CD14-positive monocyte (primary cell): ENCODE measurements around the gene MAD1L1. TPM values are rescaled to one million over a fixed set of nuclear protein-coding genes. Genes with fewer than 3 reads are reported as not detected.
A peak's percentile ranks its signal among the peaks of the same experiment; 100 is the strongest.

Source experiments
- DNase-seq, 3 donors: peaks; one replicate each; pipeline ENCODE4 v3.0.0-alpha.2; 2011 to 2022
- H2AFZ ChIP-seq: 2 replicates; pipeline ENCODE4 v1.6.0; 2012; ENCODE audit warnings: mild to moderate bottlenecking, low read depth, low read length, inconsistent platforms; ENCODE audit not compliant: insufficient read depth, poor library complexity, severe bottlenecking
- H3K27ac ChIP-seq, 2 donors: 1 replicate in 1 of 2; 2 replicates in 1 of 2; pipeline ENCODE4 v1.5.1; 2012 to 2013; ENCODE audit warnings: low read length in 2 of 2, control low read depth in 1 of 2, inconsistent platforms in 1 of 2, low read depth in 1 of 2, mild to moderate bottlenecking in 1 of 2
- H3K27me3 ChIP-seq, 2 donors: one replicate each; pipeline versions ENCODE4 v1.6.0 to v1.6.1; 2011 to 2013; ENCODE audit warnings: low read length in 2 of 2; ENCODE audit not compliant: control insufficient read depth in 2 of 2, insufficient read depth in 2 of 2
- H3K36me3 ChIP-seq, 2 donors: replicated peaks in 1 of 2; 1 replicate in 1 of 2; 2 replicates in 1 of 2; pipeline versions ENCODE4 v1.5.1 to v1.6.1; 2012 to 2013; ENCODE audit warnings: low read length in 2 of 2, control low read depth in 1 of 2, inconsistent platforms in 1 of 2, mild to moderate bottlenecking in 1 of 2; ENCODE audit not compliant: insufficient read depth in 2 of 2, control insufficient read depth in 1 of 2
- H3K4me1 ChIP-seq, 2 donors: 1 replicate in 1 of 2; 2 replicates in 1 of 2; pipeline versions ENCODE4 v1.5.1 to v1.6.1; 2012 to 2013; ENCODE audit warnings: low read length in 2 of 2, control low read depth in 1 of 2, inconsistent platforms in 1 of 2, mild to moderate bottlenecking in 1 of 2, moderate library complexity in 1 of 2; ENCODE audit not compliant: insufficient read depth in 2 of 2, control insufficient read depth in 1 of 2
- H3K4me2 ChIP-seq: replicated peaks from 2 replicates; pipeline ENCODE3; 2012; ENCODE audit warnings: low read length, moderate library complexity, mild to moderate bottlenecking; ENCODE audit not compliant: poor library complexity, severe bottlenecking; ENCODE audit errors: extremely low read depth
- H3K4me3 ChIP-seq, 3 experiments: fragments of 200-600 bp in 1 of 3; sonication (generic) in 1 of 3; replicated peaks in 1 of 3; 1 replicate in 2 of 3; 2 replicates in 1 of 3; pipeline ENCODE4 v1.5.1; 2011 to 2013; ENCODE audit warnings: low read length in 3 of 3, mild to moderate bottlenecking in 3 of 3, control low read depth in 2 of 3, low read depth in 2 of 3, inconsistent platforms in 1 of 3, moderate library complexity in 1 of 3
- H3K79me2 ChIP-seq: 2 replicates; pipeline ENCODE4 v1.6.0; 2012; ENCODE audit warnings: mild to moderate bottlenecking, control low read depth, inconsistent platforms, low read length, moderate library complexity; ENCODE audit not compliant: insufficient read depth
- H3K9ac ChIP-seq: 2 replicates; pipeline ENCODE4 v1.6.0; 2017; ENCODE audit warnings: low read length, mild to moderate bottlenecking; ENCODE audit not compliant: insufficient read depth, poor library complexity, severe bottlenecking
- H3K9me3 ChIP-seq, 2 donors: replicated peaks in 1 of 2; 1 replicate in 1 of 2; 2 replicates in 1 of 2; pipeline versions ENCODE4 v1.5.1 to v1.6.1; 2012 to 2013; ENCODE audit warnings: low read length in 2 of 2, control low read depth in 1 of 2; ENCODE audit not compliant: control insufficient read depth in 1 of 2, insufficient read depth in 1 of 2
- H4K20me1 ChIP-seq: 2 replicates; pipeline ENCODE4 v1.6.0; 2012; ENCODE audit warnings: mild to moderate bottlenecking, low read length, control low read depth, moderate library complexity; ENCODE audit not compliant: insufficient read depth
- H3K27ac Mint-ChIP-seq, 7 donors: one replicate each; pipeline ENCODE4 v1.8.0; 2020; ENCODE audit warnings: mild to moderate bottlenecking in 7 of 7, mixed read lengths in 7 of 7, moderate library complexity in 6 of 7, inconsistent platforms in 2 of 7
- H3K27me3 Mint-ChIP-seq, 3 donors: one replicate each; pipeline ENCODE4 v1.8.0; 2021 to 2022; ENCODE audit warnings: low read depth in 3 of 3, mild to moderate bottlenecking in 3 of 3, mixed read lengths in 3 of 3, moderate library complexity in 3 of 3, inconsistent platforms in 1 of 3
- H3K36me3 Mint-ChIP-seq, 2 donors: one replicate each; pipeline ENCODE4 v1.8.0; 2020; ENCODE audit warnings: mixed read lengths in 2 of 2, inconsistent platforms in 1 of 2, mild to moderate bottlenecking in 1 of 2
- H3K4me1 Mint-ChIP-seq: one replicate; pipeline ENCODE4 v1.8.0; 2020; ENCODE audit warnings: mild to moderate bottlenecking, mixed read lengths
- H3K4me3 Mint-ChIP-seq, 2 donors: one replicate each; pipeline ENCODE4 v1.8.0; 2020; ENCODE audit warnings: mild to moderate bottlenecking in 2 of 2, mixed read lengths in 2 of 2, moderate library complexity in 1 of 2
- H3K9me3 Mint-ChIP-seq, 7 donors: one replicate each; pipeline ENCODE4 v1.8.0; 2020 to 2022; ENCODE audit warnings: mixed read lengths in 7 of 7, mild to moderate bottlenecking in 6 of 7, moderate library complexity in 6 of 7, inconsistent platforms in 2 of 7
- WGBS: methylation state at CpG from one replicate; pipeline ENCODE4 v1.1.5; 2013; ENCODE audit warnings: missing lambda C conversion rate; ENCODE audit not compliant: insufficient coverage; 5-methylcytosine and 5-hydroxymethylcytosine counted together
- intact Hi-C, 2 donors: fragments of 100-400 bp; cut with micrococcal nuclease; formaldehyde crosslinking; loops; one replicate each; pipeline versions ENCODE4 v1.15.0 to v1.15.1; 2023
- polyA plus RNA-seq, 3 donors: library from polyadenylated mRNA; depleted of rRNA in 1 of 3; unstranded in 2 of 3; stranded (reverse) in 1 of 3; fragments of 300-500 nt in 2 of 3; fragments of >200 nt in 1 of 3; fragmentation: Illumina TruSeq in 2 of 3; gene quantifications; 1 replicate in 2 of 3; 2 replicates in 1 of 3; pipeline ENCODE4 v1.2.3, GENCODE V29; 2012 to 2021
- TF ChIP-seq, protein P1 (sequence below): fragments of 200-600 bp; IDR thresholded peaks from one replicate; pipeline ENCODE4 v1.8.0; 2022; ENCODE audit warnings: antibody characterized with exemption, mild to moderate bottlenecking

MAD1L1 gene
- polyA plus RNA-seq, 3 donors, result 22.0 to 39.4 (median 33.2) TPM

DNA sequence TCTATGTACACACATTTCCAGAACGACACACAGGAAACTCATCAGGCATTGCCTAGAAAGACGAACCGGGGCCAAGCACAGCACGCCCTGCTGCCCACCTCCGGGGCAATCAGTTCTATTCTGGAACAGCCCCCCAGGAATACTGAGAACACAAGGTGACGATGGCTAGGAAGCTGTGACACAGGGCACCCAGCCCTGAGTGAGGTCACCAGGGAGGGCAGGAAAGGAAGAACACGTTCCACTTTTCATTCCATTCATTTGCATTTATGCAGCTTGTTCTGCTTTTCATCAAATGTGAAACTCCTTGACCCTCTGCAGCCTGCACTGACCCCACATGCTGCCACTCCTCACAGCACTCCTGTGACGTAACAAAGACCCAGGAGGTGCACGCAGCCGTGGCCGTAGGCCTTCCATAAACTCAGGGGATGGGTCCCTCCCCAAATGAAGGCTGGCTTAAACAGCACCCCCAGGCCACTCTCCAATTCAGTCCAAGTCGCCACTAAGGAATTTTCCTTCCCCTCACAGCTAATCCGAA, 28.9 kb downstream of the MAD1L1 start:
- intact Hi-C loops, result no loop called here
- DNase-seq, result peak; percentile 5 to 34 (median 9)

DNA sequence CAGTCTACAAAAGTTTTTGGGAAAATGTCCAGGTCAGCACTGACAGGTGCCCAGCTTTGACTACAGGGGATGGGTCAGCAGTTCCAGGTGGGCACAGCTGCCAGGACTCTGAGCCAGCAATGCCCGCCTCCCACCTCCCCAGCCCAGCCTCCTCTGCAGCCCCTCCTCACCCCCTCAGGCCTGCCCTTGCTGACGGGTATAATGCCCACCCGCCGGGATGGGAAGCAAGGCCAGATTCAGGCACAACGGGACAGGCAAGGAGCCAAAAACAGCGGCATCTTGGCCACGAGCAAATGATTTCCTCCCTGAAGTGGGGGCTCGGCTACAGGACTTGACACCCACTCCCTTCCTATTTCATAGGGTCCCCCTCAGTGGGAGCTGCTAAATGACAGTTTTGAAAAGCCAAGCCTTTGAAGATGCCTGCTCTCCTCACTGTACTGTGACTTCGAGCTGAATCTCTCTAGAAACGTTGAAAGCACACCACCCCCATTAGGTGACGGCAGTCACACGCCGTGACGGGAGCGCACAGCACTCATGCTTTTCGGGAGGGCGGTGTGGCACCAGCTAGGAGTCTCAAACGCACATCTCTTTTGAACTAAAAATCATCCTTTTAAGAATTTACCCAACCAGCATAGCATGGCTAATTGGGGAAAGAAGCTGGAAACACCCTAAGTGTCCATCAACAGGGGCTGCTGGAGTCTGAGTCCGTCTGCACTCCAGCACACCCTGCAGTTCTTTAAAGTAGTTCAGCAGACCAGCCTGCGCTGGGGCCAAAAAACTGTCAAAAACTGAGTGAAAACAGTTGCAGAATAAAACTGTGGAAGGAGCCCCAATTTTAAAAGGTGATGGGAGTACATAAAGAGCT, 29.6 kb downstream of the MAD1L1 start:
- TF ChIP-seq, protein P1, sequence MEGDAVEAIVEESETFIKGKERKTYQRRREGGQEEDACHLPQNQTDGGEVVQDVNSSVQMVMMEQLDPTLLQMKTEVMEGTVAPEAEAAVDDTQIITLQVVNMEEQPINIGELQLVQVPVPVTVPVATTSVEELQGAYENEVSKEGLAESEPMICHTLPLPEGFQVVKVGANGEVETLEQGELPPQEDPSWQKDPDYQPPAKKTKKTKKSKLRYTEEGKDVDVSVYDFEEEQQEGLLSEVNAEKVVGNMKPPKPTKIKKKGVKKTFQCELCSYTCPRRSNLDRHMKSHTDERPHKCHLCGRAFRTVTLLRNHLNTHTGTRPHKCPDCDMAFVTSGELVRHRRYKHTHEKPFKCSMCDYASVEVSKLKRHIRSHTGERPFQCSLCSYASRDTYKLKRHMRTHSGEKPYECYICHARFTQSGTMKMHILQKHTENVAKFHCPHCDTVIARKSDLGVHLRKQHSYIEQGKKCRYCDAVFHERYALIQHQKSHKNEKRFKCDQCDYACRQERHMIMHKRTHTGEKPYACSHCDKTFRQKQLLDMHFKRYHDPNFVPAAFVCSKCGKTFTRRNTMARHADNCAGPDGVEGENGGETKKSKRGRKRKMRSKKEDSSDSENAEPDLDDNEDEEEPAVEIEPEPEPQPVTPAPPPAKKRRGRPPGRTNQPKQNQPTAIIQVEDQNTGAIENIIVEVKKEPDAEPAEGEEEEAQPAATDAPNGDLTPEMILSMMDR, result no peak
- Histone ChIP-seq H3K4me2 (no peak overlapping the region), H3K27me3 (no peaks in the 10 kb centered on the region), H3K79me2 (no peaks in the 10 kb centered on the region), H3K36me3 (peaks cover 45 to 76% of the 10 kb centered on the region in 2 donors), H3K4me3 (no peak overlapping the region), H3K9me3 (no peaks in the 10 kb centered on the region), H4K20me1 (no peaks in the 10 kb centered on the region), H3K27ac (peak overlapping the region in 1 of 2 donors; percentile 26), H2AFZ (no peak overlapping the region), H3K9ac (no peak overlapping the region), H3K4me1 (peaks cover 0 to 7% of the 10 kb centered on the region in 2 donors)
- peaks cover 74 to 87% of the 10 kb centered on the region in 2 donors for H3K36me3 Mint-ChIP-seq
- 85% methylated on average over 15 of the region's 20 CpGs for WGBS
- peaks cover 0 to 7% (median 0%) of the 10 kb centered on the region in 7 donors for H3K9me3 Mint-ChIP-seq
- peaks cover 0 to 2% (median 0%) of the 10 kb centered on the region in 3 donors for H3K27me3 Mint-ChIP-seq
- H3K4me3 Mint-ChIP-seq, result no peak overlapping the region
- no peak for DNase-seq
- peaks cover 9% of the 10 kb centered on the region for H3K4me1 Mint-ChIP-seq
- H3K27ac Mint-ChIP-seq, result peak overlapping the region in 4 of 7 donors; percentile 33 to 61 (median 44)
- intact Hi-C loops, result no loop called here

More for the DNA sequence above, 28.9 kb downstream of the MAD1L1 start:
- 75% methylated on average over 8 of the region's 13 CpGs for WGBS
- H3K9me3 ChIP-seq, result no peaks in the 10 kb centered on the region
- Mint-ChIP-seq H3K27me3 (peaks cover 0 to 2% (median 0%) of the 10 kb centered on the region in 3 donors), H3K36me3 (peaks cover 75 to 87% of the 10 kb centered on the region in 2 donors), H3K4me1 (peaks cover 9% of the 10 kb centered on the region), H3K27ac (peak overlapping the region in 5 of 7 donors; percentile 33 to 88 (median 70)), H3K4me3 (no peak overlapping the region), H3K9me3 (peaks cover 0 to 2% (median 0%) of the 10 kb centered on the region in 7 donors)
- H4K20me1 ChIP-seq, result no peaks in the 10 kb centered on the region
- H3K4me2 ChIP-seq, result no peak overlapping the region
- H3K36me3 ChIP-seq, result peaks cover 44 to 76% of the 10 kb centered on the region in 2 donors
- no peaks in the 10 kb centered on the region for H3K27me3 ChIP-seq
- H3K79me2 ChIP-seq, result no peaks in the 10 kb centered on the region
- peak overlapping the region in 1 of 2 donors; percentile 20 for H3K27ac ChIP-seq
- peaks cover 0 to 7% of the 10 kb centered on the region in 2 donors for H3K4me1 ChIP-seq
- no peak overlapping the region for H2AFZ ChIP-seq
- no peak overlapping the region for H3K9ac ChIP-seq
- H3K4me3 ChIP-seq, result no peak overlapping the region
- TF ChIP-seq, protein P1, result no peak
